H54 (cell line): ENCODE data around the gene BABAM2.
A peak's percentile ranks its signal among the peaks of the same experiment; 100 is the strongest.

Experiments
- DNase-seq: peaks from one replicate; pipeline ENCODE4 v3.0.0; 2011; ENCODE audit warnings: low spot score, mixed read lengths; ENCODE audit not compliant: insufficient read length
- FAIRE-seq: peaks from 3 replicates; lab custom pipeline; 2011; peaks lifted over from hg19 to GRCh38; lab: Jason Lieb, UNC
- POLR2A ChIP-seq: IDR thresholded peaks from 2 replicates; pipeline ENCODE4 v1.6.1; 2011; ENCODE audit warnings: low read depth, mild to moderate bottlenecking, low read length

Gene BABAM2

DNA sequence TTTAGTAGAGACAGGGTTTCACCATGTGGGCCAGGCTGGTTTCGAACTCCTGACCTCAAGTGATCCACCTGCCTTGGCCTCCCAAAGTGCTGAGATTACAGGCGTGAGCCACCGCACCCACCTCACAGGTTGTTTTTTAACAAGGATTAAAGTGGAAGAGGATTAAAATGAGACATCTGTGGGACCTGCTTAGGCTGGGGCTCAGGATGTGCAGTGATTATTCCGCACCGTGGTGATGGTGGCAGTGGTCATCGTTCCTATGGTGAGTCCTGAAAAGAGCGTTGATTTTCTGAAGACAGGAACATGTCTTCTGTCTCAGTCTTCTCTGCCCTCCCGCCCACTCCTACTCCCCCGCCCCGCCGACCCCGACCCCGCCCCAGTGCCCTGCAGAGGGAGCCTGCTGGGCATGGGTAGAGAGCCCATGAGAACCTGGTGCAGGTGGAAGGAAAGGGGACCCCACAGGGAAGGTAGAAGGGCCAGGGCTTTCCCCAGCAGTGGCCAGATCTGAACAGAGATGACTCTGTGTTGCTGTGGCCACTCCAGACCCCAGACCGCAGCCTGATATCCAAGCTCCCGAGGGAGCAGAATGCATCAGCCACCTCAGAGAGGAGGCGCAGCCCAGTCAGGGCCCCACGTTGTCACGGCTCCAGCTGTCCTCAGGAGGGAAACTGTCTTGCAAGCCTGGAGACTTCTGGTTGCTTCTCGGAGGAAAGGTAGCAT, 467.6 kb downstream of the BABAM2 start:
- DNase-seq (no peak), FAIRE-seq (no peak)
- no peak for TF ChIP-seq POLR2A

DNA sequence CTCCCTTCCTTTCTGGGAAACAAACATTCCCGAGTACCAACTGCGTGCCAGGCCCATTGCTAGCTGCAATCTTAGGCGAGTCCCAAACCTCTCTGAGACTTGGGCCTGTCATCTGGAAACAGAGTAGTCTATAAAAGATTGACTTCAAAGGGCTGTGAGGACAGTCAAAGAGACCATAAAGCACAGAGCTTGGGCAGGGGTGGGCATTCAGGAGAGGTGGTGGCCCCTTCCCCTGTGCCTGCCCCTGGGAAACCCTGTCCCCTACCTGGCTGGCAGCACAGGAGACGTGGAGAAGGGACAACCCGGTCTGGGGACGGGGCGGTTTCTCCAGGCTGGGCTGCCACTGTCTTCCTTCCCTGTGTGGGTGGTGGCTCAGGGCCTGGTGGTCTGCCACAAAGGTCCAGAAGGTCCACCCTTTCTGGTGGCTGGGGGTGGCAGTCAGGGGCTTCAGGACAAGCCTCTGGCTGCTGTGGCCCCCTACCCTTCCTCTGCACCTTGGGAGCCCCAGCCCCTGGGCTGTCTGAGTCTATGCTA, 468.2 kb downstream of the BABAM2 start:
- no peak for TF ChIP-seq POLR2A
- DNase-seq, result no peak

DNA sequence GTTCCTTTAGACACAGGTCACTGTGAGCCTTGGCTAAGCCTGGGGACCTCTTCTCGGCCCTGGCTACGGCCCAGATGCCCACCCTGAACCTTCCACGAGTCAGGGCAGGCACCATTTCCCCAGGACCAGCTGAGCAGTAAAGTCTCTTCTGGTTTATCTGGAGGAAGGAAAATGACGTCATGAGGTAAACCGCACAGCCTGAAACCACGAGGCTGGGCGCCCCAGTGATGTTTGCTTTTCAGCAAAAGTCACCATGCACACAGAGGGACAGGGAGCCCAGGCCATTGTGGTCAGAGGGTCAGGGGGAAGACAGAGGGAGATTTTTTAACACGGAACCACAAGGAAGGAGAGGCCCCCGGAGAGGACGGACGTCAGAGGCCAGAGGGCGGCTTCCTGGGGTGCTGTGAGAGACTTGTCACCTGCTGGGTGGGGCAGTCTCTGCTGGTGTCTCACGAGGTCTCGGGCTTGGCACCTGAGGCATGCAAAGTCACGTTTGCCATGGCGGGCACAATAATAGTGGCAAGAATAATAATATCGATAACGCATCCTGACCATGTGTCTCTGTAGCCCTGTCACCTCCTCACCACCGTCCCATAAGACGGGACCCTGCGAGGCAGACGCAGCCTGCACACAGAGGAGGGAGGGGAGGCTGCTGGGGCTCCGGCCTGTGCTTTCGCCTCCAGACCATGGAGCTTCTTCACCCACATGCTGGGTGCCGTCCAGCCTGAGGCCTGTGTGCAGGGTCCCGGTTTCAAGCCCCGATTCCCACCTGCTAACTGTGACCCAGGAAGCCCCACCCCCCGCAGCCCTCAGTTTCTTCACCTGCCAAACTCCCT, 468.9 kb downstream of the BABAM2 start:
- DNase-seq (peak; percentile 61), FAIRE-seq (no peak)
- TF ChIP-seq POLR2A, result no peak

More for the DNA sequence above, 468.2 kb downstream of the BABAM2 start:
- FAIRE-seq, result no peak

DNA sequence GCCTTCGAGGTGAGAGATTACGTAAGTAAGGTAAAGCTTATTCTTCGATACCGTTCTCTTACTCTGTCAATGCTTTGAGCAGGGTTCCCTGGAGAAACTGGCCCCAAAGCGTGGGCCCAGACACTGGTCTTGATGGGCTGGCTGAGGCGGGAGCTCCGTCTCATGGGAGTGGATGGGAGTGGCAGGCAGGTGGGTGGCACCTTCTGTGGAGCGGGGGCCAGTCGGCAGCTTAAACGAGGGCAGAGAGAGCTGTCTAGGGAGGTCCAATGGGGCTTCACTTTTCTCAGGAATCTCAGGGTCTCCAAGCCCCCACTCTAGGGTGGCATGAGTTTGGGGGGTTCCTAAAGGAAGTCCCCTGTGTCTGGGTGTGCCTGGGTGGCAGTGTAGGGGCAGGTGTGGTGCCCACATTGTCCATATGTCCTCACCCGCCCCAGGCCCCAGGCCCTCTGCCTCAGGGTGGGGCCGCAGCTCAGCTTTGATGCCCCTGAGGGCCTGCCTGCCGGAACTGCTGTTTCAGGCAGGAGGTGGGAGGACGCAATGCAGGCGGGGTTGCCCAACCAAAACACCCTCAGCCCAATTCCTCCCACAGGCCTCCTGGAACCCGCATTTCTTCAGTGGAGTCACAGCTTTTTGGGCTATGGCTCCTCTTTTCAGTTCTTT, 469.7 kb downstream of the BABAM2 start:
- DNase-seq (no peak), FAIRE-seq (no peak)

DNA sequence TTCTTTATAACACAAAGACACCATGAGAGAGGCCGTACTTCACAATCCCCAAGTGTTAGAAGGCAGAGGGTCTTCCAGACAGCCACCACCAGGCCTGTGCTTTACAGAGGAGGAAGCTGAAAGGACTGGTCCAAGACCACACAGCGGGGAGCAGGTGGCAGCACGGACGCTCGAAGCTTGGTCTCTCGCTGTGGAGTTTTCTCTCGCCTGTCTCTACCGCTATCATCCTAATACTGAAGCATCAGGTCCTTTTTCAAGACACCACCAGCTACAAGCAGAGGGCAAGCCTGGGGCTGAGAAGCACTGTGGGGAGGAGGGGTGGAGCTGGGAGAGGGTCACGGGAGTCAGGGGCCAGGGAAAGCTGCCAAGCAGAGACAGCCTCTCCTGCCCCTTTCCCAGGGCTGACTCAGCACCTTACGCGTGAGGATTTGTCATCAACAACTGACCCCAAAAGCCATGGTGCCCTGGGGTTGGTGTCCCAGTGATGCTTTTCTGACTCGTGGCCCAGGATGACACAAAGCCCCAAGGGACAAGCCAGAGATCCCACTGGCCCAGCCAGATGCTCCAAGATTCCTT, 470.3 kb downstream of the BABAM2 start:
- no peak for TF ChIP-seq POLR2A
- peak; percentile 57 for FAIRE-seq

More for the DNA sequence above, 469.7 kb downstream of the BABAM2 start:
- TF ChIP-seq POLR2A, result no peak

DNA sequence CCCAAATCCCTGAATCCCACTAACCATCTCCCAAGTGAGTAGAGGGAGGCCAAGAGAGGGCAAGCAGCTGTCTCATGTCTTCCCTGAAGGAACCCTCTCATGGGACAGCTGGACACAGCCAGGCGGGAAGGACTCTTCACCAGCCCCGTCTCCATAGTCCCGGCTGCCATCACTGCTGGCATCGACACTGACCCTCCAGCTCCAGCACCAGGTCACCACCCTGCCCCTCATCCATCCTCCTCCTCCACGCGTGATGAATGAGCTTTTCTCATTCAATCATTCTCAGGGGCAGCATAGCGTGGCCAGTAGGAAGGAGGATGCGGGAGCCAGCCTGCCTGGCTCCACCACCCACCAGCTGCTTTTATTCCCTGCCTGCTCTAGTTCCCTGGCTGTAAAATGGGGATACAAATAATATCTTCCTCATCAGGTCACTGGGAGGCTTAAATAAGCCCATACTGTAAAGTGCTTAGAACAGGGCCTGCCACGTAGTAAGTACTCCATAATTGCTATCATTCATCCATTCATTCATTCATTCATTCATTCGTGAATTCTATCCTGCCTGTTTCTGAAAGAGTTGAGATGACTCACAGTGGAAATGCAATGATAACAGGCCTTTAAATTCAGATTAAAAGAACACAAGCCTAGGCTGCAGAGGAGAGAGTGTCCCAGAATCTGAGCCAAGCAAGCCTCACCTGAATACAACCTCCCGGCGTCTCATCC, 471.6 kb downstream of the BABAM2 start:
- FAIRE-seq (no peak), DNase-seq (no peak)
- TF ChIP-seq POLR2A, result no peak

More for the DNA sequence above, 470.3 kb downstream of the BABAM2 start:
- peak; percentile 74 for DNase-seq

GRCh38 chr2:28362991-28363521, 472.5 kb downstream of the BABAM2 start:
- no peak for FAIRE-seq
- no peak for TF ChIP-seq POLR2A
- no peak for DNase-seq

- TF ChIP-seq POLR2A, result no peak
- FAIRE-seq (no peak), DNase-seq (no peak)
Measured at GRCh38 chr2:28363686-28364280, 473.3 kb downstream of the BABAM2 start.

DNA sequence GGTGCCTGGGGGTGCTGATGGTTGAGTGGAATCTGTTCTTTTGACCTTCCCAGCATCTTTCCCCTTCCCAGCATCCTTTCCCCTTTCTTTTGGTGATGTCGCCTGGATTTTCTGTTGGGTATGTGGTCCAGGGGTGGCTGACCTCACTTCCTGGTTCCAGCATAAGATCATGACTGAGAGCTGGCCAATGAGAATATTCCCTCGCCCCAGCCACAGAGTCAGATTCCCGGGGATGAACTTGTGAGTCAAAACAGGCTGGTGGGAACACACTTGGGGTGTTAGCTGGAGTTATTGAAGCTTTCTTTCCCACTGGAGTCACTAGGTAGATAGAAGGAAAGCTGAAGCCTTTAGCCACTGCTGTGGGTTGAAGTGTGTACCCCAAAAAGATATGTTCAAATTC, 474.1 kb downstream of the BABAM2 start:
- no peak for TF ChIP-seq POLR2A
- FAIRE-seq (no peak), DNase-seq (no peak)

- TF ChIP-seq POLR2A, result no peak
- FAIRE-seq (no peak), DNase-seq (no peak)
Measured at GRCh38 chr2:28365158-28365557, 474.6 kb downstream of the BABAM2 start.

- FAIRE-seq, result no peak
- no peak for TF ChIP-seq POLR2A
Measured at GRCh38 chr2:28366149-28366495, 475.6 kb downstream of the BABAM2 start.

DNA sequence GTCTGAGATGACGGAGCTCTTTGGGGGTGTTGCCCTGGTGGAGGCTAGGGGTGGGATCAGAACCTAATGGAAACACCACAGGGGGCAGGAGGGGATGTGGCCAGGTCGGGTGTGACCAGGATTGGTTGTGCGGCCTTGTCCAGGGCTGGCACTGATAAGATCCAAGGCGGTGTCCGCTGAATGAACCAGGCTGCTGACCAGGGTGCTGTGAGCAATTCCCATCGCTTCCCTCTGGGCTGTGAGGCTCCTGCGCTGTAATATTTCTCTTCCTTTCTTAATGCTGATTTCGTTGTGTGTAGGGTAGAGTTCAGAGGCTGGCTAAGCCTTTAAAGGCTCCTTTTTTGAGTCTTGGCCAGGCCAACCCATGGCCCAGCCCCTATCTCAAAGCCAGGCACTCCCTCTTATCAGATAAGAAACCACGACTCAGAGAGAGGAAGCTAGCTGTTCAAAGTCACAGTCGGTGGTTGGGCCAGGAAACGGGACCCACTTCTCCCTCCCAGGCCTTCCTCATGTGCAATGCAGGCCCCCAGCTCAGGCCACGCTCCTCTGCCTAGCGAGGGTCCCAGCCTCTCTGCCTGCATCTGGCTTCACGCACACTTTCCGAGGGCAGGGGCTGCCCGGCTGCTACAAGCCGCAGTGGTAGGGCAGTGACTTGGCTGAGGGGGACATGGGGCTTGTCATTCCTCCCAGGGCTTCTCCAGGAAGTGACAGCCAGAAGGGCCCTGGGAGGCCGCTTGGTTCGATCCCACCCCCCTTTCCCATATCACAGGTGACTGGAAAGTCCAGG, 476.2 kb downstream of the BABAM2 start:
- no peak for TF ChIP-seq POLR2A
- FAIRE-seq (no peak), DNase-seq (no peak)

More at GRCh38 chr2:28366149-28366495, 475.6 kb downstream of the BABAM2 start:
- DNase-seq, result no peak
